ENCODE data around the gene ZDHHC8.

Gene ZDHHC8, protein sequence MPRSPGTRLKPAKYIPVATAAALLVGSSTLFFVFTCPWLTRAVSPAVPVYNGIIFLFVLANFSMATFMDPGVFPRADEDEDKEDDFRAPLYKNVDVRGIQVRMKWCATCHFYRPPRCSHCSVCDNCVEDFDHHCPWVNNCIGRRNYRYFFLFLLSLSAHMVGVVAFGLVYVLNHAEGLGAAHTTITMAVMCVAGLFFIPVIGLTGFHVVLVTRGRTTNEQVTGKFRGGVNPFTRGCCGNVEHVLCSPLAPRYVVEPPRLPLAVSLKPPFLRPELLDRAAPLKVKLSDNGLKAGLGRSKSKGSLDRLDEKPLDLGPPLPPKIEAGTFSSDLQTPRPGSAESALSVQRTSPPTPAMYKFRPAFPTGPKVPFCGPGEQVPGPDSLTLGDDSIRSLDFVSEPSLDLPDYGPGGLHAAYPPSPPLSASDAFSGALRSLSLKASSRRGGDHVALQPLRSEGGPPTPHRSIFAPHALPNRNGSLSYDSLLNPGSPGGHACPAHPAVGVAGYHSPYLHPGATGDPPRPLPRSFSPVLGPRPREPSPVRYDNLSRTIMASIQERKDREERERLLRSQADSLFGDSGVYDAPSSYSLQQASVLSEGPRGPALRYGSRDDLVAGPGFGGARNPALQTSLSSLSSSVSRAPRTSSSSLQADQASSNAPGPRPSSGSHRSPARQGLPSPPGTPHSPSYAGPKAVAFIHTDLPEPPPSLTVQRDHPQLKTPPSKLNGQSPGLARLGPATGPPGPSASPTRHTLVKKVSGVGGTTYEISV

DNA sequence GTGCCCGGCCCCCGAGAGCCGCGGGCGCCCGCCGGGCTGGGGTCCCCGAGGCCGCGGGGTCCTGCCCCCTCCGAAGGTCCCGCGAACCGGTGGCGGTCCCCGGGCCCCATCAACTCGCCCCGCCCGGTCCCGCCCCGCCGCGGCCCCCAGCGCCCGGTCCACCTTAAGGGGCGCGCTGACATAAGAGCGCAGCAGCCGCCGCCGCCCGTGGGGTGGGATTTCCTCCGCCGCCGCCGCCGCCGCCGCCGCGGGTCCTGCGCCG is at the start of gene ZDHHC8:
Gene ZDHHC8, plus strand, starts transcription at position 208 of the 262 bp plus-strand sequence. CDS start 144 bp downstream, outside the sequence.
- DNase-seq (ENCODE audit: low read depth) = peak; percentile 39

DNA sequence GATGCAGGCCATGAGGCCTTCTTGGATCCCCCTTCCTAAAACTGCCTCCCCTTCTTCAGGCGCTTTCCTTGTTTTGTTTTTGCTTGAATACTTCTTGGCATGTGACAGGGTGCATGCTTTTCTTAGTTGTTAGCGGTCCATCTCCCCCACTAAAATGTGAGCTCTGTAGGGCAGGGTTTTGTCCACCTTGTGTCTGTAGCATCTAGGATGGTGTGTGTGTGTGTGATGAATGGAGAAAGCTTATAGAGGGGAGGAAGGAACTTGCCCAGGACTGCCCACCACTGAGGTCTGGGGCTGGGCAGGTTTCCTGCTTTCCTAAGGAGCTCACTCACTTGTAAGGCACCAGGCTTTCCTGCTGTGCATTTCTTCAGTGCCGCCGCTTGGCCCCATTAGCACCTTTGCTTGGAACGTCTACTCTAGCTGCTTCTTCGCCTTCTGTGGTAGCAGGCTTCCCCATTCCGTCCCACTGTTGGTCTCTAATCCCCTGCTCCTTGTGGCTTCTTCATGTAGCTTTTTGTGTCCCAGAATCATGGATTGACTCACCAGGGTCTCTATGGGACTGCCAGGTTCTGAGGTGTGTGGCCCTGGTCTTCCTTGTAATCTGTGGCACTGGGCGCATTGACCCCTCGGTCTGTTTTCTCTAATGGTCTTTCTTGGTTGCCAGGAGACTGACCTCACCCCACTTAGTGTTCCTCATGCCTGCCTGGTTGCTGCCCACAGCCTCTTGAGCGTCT is 48.3 kb upstream of the ZDHHC8 start:
- DNase-seq (ENCODE audit: low read depth) = no peak

DNA sequence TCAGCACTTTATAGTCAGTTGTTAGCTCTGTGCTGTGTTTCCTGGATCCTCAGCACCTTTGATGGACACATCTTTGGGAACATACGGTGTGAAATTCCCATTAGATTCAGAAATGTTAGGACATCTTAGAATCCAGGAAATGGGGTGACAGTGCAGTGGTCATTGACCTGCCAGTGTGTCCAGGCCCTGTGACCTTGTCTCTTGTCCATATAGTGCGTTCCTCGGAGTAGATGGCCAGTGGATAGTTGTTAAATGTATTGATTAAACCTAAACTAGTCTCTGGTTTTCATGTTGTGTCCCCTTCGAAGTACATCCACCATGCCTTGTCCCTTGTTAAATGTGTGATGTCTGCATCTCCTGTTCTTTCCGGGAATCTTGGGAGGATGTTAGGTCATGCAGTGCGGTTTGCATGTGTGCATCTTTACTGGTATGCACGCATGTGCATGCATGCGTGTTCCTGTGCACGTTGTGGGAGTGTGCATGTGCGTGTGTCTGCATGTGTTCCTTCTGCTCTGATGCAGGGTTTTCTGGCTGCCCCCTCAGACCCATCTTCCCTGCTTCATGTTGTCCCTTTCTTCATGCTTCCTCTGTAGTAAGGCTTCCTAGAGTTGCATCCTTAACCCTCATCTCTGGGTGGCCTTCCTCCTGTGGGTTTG is 47.6 kb upstream of the ZDHHC8 start:
- DNase-seq (ENCODE audit: low read depth) = no peak

DNA sequence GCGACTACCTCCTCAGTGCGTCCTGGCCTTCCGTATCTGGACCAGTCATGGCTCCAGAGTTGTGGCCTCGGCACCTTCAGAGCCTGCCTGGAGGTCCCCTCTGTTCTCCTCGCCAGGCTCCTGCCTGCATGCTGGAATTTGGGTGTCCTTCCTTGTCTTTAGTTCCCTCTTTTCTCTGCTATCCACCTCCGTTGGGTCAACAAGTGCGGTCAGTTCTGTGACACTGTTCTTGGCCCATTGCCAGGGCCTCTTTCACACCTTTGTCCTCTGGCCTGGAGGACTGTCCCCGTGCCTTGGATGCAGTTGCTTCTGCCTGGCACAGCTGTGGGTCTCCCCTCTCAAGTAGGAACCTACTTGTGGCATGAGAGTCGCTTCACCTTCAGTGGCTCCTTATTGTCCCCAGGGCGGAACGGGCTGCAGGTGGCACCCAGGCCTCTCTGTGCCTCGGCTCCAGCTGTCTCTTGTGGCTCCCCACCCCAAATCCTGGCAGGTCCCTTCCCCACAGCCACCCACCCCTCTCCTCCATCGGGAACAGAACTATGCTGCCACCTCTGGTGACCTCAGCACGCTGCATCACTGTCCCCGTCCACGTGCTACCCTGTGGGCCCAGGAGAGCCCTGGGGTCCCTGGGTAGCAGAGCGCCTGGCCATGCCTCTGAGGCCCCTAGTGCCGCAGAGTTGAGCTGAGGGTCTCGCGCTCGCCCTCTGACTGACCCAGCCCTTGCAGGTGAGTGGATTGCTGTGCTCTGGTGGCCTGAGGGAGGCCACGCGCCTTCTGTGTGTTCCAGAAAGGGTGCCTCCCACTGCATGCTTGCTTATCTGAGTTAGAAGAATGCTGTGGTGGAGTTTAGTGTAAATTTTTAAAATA is 46.8 kb upstream of the ZDHHC8 start:
- DNase-seq (ENCODE audit: low read depth) = peak; percentile 30

DNA sequence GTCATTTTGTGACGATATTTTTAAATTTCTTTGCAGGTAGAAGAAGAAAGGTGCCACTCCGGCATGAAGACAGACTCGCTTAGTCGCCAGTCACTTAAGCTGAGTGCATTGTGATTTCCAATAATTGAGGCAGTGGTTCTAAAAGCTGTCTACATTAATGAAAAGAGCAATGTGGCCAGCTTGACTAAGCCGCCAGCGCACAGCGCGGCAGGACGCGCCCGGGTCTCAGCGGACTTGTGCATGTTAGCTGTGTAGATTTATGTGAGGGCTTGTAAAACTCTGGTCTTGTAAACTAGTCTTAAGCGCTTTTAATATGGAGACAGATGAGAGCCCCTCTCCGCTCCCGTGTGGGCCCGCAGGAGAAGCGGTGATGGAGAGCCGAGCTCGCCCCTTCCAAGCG is 46.0 kb upstream of the ZDHHC8 start:
- no peak for DNase-seq (ENCODE audit: low read depth)

DNA sequence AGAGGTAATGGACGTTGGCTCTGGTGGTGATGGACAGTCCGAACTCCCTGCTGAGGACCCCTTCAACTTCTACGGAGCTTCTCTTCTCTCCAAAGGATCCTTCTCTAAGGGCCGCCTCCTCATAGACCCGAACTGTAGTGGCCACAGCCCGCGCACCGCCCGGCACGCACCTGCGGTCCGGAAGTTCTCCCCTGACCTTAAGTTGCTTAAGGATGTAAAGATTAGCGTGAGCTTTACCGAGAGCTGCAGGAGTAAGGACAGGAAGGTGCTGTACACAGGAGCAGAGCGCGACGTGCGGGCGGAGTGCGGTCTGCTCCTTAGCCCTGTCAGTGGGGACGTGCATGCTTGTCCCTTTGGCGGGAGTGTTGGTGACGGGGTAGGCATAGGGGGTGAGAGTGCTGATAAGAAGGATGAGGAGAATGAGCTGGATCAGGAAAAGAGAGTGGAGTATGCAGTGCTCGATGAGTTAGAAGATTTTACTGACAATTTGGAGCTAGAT is 45.5 kb upstream of the ZDHHC8 start:
- no peak for DNase-seq (ENCODE audit: low read depth)

DNA sequence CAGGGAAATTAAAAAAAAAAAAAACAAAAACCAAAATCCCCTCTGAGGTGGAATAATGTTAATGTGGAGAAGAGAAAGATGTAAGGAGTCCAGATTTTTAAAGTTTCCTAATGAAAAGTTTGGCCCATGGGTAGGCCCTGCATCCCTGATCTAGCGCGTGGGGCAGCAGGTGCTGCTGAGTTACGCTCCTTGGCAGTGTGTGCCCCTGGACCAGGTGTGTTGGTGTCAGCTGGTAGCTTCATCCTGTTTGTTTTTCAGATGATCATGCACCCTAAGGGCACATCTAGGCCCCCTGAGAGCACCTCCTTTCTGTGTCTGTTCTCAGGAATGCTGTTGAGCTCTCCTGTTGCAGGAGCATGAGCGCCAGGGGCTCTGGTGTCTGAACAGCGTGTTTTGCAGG is 44.8 kb upstream of the ZDHHC8 start:
- DNase-seq (ENCODE audit: low read depth) = no peak

DNA sequence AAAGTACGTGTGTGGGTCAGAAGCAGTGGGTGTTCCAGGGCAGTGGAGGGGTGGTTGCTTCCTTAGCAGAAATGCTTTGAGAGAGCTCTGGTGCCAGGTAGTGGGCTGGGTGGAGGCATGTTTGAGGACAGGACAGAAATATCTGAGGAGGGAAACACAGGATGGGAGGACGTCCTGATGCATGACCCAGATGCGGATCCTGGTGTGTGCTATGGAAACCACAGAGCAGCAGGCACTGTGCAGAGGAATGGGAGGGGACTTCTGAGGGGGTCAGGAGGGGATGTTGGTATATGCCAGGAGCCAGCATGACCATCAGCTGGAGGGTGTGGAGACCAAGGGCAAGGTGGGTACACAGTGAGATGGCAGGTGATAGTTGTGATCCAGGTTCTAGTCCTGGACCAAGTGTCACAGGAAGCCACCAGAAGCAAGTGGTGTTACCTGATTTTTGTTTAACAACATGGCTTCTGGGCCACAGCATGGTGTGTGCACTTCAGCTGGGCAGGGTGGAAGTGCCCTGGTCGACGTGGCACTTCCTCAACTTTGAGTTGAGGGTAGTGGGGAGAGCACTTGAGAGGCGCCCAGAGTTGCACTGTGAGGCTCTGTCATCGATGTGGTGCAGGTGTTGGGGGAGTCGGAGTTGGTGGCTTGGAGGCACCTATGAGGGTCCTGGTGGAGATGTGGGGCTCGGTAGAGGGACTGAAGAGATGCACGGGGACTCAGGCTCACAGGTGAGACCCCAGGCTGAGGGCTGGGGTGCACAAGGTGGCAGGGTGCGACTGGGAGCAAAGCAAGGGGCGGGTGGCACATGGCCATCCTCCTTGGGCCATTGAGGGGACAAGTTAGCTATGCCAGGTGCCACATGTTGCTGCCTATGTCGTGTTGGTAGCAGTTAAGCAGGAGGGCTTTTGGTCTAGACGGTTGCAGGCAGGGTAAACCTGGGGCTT is 44.0 kb upstream of the ZDHHC8 start:
- no peak for DNase-seq (ENCODE audit: low read depth)

DNA sequence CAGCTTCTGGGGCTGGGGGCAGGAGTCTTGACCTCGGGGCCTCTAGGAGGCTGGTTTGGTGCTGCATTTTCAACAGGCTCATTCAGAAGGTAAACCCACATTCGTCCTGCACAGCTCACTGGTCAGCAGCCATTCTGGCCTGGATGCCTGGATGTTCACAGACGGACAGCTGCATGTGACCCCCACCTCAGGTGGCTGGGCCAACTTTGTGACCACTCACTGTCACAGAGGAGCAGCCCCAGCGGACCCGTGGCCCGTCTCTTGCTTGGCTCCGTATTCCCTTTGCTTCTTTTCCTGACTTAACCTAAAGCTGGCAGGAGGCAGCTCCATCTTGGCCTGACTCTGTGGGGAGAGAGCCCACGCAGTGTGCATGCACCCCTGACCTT is 43.3 kb upstream of the ZDHHC8 start:
- DNase-seq (ENCODE audit: low read depth) = no peak

DNA sequence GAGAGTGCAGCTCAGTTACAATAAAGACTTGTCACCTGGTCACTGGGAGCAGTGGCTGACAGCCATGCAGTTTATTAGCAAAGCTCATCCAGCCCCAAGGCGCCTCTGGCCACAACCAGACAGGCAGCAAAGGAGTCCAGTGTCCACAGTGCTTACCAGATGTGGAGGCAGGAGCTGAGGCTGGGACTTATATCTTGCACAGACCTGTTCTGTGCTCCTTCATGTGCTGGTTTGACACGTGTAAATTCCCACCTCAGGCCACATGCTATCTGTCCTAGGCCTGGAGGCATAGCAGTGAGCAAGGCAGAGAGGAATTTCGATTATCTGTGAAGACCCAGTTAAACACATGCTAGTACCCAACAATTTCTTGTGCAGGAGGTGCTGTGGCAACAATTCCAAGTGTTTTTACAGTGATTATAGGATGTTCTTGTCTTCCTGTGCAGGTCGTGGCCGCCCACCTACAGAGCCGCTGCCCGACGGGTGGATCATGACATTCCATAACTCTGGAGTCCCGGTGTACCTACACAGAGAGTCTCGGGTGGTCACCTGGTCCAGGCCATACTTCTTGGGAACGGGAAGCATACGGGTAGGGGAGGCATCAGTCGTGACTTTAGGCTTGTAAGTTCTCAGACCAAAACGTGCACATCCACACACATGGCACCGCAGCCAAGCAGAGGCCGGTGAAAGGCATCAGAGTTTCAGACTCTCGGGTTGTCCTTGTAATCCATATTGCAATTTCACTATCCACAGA is 42.2 kb upstream of the ZDHHC8 start:
- DNase-seq (ENCODE audit: low read depth) = no peak

DNA sequence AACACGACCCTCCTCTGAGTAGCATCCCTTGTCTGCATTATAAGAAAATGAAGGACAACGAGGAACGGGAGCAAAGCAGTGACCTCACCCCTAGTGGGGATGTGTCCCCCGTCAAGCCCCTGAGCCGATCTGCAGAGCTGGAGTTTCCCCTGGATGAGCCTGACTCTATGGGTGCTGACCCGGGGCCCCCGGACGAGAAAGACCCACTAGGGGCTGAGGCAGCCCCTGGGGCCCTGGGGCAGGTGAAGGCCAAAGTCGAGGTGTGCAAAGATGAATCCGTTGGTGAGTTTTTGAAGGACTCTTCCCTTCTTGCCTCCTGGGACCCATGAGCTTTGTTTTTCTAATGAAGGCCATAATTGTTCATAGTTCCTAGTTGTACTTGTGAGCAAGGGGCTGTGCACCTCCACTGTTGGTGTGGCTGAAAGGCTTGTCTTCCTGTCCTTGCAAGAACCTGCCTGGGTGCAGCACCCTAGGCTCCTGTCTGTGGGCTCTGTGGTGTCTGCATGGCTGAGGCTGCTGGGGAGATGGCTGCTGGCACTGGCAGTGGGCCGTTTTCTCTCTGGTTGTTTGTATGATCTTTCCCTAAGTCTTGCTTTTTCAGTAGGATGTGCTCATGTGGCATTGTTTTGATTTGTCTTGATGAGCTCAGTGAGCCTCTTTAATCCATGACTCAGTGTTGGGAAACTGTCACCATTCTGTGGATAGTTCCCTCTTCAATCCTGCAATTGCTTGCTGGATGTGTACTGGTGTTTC is 41.5 kb upstream of the ZDHHC8 start:
- peak; percentile 46 for DNase-seq (ENCODE audit: low read depth)

DNA sequence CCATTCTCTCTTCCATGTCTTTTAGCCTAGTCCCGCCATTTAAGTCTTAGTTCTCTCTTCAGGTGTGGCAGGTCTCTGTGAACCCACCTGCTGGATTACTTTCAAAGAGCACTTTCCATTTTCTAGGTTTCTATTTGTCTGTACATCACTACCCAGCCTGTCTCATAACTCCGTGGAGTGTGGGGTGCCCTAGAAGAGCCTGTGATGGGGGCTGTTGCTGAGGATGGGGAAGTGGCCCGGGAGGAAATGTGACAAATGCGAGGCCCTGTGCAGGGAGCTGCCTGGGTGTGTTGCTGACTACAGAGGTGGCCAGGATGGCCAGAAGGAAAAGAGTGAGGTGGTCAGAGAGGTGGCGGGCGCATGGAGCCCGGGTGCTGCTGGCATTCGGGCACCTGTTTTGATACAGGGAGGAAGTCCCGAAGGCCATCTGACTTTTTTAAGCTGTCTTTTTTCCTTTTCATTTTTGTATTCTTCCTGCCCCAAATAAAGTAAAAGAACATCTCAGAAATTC is 40.8 kb upstream of the ZDHHC8 start:
- no peak for DNase-seq (ENCODE audit: low read depth)

DNA sequence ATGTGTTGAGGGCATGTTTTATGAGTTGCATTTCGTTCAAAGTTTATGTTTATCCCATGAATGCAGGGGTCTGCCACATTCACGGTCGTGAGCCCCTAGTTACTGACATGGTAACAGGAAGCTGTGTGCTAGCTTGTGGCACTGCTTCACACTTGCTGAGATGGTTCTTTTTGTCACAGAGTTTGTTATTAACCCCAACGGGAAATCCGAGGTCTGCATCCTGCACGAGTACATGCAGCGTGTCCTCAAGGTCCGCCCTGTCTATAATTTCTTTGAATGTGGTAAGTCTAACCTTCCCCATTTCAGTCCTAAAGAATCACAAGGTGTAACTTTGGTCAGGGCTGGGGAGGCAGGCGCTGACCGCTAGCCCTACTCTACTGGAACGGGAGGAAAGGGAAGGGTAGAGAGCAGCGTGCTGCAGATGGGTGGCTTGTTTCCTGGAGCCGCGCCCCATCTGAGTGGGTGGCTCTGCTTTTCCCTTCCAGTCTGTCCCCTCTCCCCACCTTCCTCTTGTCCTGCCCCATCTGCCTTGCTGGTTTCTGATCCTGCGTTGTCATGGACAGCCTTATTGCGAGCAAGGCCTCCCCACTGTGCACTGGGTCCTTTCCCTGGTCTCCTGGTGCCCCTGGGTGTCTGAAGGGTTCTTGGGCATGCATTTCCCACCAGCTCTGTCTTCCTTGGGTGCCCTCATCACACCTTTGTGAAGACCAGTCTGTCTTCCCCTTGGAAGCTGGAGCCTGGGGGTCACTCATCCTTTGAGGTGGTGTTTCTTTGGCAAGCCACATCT is 39.7 kb upstream of the ZDHHC8 start:
- DNase-seq (ENCODE audit: low read depth) = no peak

DNA sequence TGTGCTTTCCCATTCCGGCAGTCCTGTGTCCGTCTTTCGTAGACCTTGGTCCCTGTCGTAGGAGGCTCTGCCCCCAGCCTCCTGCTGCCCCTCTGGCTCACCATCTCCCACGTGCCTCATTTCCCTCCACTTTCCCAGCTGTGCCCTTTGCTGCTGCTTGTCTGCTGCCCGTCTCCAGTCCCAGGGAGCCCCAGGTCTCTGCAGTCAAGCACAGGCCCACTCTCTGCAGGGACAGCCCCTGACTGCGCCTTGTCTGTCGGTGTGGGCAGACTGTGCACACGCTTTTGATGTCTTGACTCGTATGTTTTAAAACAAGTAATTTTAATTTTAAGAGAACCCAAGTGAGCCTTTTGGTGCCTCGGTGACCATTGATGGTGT is 39.1 kb upstream of the ZDHHC8 start:
- DNase-seq (ENCODE audit: low read depth) = no peak

DNA sequence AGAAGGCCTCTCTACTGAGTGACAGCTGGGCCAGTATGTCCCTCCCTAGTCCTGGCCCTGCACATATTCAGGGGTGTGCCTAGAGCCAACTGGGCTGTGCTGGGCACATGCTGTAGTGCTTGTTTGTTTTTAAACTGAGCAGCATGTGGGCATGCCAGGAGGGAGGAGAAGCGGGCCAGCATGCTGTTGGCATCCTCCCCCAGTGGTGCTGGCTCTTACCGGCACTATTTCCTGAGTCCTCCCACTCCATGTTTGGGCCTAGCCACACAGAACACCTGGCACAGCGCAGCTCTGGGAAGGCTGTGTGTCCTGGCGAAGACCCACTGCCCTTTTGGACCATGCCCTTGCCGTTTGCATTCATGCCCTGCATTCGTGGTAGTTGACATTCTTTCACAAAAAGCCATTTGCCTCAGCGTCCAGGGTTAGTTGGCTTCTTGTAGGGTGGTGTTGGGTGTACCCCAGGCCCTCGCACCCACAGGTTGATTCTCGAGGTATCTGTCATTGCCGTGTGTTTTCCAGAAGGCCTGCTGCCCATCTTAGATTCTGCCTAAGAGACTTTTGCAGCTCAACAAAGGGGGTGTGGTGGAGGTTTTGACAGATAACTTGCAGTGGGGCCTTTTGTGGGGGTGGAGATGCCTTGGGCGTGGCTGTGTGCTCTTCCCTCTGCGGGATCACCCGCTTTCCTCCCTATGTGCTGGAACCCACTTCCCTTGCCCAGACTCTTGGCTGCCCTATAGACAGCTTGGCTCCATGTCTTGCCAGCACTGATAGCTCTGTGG is 38.0 kb upstream of the ZDHHC8 start:
- no peak for DNase-seq (ENCODE audit: low read depth)

DNA sequence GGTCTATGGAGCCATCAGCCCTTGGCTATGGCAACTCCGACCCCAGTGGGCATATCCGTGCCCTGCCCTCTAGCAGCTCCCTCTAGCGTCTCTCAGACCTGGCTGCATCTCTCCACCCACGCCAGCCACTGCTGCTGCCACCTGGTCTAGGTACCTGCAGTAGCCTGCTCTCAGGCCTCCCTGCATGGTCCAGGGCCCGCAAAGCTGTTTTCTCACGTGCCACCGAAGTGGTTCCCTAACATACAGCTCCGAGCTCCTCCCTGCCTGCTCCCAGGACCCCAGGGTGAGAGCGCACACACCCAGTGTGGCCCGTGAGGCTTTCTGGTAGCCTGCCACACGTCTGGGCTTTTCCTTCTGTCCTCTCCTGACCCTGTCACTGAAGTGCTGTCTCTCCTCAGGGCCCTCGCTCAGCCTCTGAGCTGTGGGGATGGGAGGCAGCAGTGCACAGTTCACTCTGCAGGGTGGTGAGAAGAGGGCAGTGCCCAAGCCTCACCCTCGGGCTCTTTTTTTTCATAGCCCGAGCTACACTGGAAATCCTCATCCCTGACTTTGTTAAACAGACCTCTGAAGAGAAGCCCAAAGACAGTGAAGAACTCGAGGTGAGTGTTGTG is 37.3 kb upstream of the ZDHHC8 start:
- DNase-seq (ENCODE audit: low read depth) = no peak

All from ELR (cell line).